DOHH2 (cell line): ENCODE results near the gene ARRB1.

Experiments used
- EZH2phosphoT487 ChIP-seq: fragments of 200-600 bp; sonication (generic); IDR thresholded peaks from 2 replicates; pipeline ENCODE4 v1.6.1; 2017; ENCODE audit warnings: borderline replicate concordance, mild to moderate bottlenecking, antibody characterized with exemption, low read length, moderate library complexity, mixed read lengths
- TF ChIP-seq, protein P1 (sequence below): fragments of 200-600 bp; sonication (generic); IDR thresholded peaks from one replicate; pipeline ENCODE4 v1.5.1; 2014; ENCODE audit warnings: antibody characterized with exemption, mild to moderate bottlenecking, low read depth, low read length; ENCODE audit not compliant: poor library complexity, severe bottlenecking

GRCh38 chr11:75262961-75263852 lies 88.3 kb downstream of the ARRB1 start:
- TF ChIP-seq, protein P1, sequence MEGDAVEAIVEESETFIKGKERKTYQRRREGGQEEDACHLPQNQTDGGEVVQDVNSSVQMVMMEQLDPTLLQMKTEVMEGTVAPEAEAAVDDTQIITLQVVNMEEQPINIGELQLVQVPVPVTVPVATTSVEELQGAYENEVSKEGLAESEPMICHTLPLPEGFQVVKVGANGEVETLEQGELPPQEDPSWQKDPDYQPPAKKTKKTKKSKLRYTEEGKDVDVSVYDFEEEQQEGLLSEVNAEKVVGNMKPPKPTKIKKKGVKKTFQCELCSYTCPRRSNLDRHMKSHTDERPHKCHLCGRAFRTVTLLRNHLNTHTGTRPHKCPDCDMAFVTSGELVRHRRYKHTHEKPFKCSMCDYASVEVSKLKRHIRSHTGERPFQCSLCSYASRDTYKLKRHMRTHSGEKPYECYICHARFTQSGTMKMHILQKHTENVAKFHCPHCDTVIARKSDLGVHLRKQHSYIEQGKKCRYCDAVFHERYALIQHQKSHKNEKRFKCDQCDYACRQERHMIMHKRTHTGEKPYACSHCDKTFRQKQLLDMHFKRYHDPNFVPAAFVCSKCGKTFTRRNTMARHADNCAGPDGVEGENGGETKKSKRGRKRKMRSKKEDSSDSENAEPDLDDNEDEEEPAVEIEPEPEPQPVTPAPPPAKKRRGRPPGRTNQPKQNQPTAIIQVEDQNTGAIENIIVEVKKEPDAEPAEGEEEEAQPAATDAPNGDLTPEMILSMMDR, result no peak
- no peak for TF ChIP-seq EZH2phosphoT487
